NCI-H128 (cell line): ENCODE results near the gene EML1.

Experiments
- DNase-seq: peaks from one replicate; lab custom pipeline; 2025; ENCODE audit not compliant: unreplicated experiment; lab: John Stamatoyannopoulos, UW

EML1 gene

GRCh38 chr14:99821519-99822508 is 28.6 kb downstream of the EML1 start:
- peak; percentile 81 for DNase-seq

GRCh38 chr14:99822800-99823455 is 29.7 kb downstream of the EML1 start:
- no peak for DNase-seq

DNA sequence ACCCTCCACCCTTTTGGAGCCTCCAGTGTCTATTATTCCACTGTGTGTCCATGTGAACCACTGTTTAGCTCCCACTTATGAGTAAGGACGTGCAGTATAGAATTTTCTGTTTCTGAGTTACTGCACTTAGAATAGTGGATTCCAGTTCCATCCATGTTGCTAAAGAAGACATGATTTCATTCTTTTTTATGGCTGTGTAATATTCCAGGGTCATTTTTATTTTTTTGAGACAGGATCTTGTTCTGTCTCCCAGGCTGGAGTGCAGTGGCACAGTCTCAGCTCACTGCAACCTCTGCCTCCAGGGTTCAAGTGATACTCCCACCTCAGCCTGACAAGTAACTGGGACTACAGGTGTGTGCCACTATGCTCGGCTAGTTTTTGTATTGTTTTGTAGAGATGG is 31.6 kb downstream of the EML1 start:
- no peak for DNase-seq

DNA sequence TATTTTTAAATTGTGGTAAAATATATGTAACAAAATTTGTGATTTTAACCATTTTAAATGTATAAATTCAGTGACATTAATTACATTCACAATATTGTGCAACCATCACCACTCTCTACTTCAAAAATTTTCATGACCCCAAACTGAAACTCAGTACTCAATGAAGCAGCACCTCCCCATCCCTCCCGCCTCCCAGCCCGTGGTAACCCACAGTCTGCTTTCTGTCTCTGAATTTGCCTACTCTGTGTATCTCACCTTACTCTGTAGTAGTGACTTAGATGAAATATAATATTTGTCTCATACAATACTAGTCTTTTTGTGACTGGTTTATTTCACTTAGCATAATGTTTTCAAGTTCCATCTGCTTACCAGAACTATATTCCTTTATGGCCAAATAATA is 36.2 kb downstream of the EML1 start:
- DNase-seq: no peak

- no peak for DNase-seq
These were observed 38.1 kb downstream of the EML1 start for GRCh38 chr14:99831303-99831702.

DNA sequence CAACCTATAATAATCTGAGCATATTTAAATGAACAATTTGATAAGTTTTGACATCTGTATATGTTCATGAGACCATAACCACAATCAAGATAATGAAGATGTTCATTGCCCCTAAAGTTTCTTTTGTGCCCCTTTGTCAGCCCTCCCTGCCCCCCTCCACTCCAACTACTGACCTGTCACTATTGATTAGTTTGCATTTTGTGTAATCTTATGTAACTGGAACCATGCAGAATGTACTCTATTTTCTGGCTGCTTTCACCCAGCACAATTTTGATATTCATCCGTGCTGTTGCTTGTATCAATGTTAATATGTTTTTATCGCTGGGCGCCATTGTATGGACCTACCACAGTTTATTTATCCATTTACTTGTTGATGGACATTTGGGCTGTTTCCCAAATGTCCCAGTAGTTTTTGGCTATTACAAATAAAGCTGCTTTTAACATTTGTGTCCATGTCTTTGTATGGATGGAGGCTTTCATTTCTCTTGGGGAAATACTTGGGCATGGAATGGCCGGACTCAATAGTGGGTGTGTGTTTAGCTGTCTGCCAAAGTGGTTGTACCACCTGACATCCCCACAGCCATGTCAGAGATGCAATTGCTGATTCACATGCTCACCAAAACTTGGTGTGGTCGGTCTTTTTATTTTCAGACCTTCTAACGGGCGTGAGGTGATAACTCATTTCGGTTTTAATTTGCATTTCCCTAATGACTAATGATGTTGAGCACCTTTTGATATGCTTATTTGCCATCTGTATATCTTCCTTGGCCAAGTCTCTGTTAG is 38.9 kb downstream of the EML1 start:
- no peak for DNase-seq

DNA sequence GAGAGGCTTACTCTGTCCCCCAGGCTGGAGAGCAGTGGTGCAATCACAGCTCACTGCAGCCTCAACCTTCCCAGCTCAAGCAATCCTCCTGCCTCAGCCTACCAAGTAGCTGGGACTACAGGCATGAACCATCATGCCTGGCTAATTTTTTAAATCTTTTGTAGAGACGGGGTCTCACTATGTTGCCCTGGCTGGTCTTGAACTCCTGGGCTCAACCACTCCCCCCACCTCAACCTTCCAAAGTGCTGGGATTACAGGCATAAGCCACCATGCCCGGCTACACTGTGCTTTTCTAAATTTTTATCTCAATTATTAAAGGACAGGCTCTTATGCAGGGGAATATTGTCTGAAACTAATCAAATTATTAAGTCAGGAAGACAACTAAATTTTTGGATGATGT is 44.6 kb downstream of the EML1 start:
- no peak for DNase-seq

DNA sequence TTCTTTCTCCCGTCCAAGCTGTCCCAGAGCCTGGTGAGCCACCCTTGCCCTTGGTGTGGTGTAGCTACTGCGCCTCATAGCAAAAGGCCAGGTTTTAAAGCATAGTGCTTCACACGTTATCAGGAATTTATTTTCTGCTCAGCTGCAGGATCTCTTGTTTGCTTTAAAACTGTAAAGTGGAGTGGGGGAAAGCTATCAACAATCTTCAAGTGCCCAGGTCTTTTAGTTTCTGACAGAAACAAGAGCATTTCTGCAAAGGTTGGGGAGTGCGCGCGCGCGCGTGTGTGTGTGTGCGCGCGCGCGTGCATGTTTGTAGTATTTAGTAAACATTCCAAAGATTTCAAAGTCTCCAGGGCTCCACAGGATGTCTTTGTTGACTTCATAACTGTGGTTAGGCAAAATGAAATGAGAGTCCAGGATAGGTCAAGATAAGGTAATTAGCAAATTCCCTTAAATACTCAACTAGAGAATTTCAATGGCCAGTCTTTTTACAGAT is 45.5 kb downstream of the EML1 start:
- DNase-seq: peak; percentile 29

DNA sequence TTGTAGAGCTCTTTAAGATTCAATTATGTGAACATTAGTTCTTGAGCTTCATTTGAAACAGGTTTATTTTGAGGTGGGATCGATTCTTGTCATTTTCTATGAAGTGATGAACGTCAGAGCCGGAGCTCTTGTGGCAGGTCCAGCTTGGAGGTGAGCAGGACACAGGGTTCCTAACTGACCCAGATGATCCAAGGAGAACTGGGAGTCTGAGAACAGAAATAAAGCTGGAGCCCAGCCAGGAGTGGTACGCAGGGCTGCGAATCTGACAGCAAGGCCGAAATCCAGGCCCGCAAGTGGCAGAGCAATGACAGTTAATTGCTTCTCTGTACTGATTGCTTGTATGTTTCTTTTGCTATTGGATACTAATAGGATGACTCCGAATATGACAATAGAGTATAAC is 46.5 kb downstream of the EML1 start:
- DNase-seq: no peak

- DNase-seq: no peak
These were observed 47.1 kb downstream of the EML1 start for GRCh38 chr14:99840265-99840664.

- no peak for DNase-seq
These were observed 47.6 kb downstream of the EML1 start for GRCh38 chr14:99840774-99841305.

DNA sequence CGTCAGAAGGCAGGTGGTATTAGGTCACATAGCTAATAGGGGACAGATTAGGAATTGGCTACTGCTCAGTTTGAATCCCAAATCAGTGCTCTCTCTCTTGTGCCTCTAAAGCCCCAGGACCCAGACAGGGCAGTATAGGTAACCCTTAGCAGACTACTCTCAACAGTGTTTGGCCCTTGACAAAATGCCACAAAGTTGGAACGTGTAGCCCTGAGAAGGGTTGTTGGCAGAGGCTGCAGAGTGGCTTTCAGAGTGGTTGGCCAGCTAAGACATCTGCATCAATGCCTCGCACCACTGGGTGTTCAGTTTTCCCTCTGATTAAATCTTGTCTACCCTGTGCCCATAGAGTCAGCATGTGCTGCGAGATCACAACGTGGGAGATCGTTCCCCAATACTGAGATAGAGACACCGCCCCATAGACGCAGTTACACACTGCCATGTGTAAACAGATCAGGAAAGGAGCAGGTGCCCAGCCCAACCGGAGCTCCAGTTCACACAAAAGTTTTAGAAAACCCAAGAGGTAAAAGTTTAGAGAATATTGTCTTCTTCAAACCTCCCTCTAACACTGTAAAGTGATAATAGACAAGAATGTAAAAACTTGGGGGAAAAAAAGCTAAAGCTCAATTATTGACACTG is 48.3 kb downstream of the EML1 start:
- no peak for DNase-seq

DNA sequence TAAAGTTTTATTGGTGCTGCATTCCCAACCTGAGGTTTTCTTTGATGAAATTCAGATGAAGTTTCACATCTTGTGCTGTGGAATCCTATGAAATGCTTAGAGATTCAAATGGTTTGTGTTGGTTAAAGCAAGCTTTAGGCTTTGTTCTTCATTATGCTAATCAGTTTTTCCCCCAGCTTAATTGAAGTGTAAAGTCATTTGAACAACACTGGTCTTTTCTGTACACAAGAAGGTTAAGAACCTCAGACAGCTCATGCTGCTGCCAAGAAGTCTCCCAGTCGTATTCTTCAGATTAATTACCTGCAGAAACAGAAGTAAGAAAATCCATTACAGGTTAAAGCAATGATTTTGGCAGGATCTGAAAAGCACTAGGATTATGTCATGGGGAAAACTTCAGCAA is 48.9 kb downstream of the EML1 start:
- no peak for DNase-seq

DNA sequence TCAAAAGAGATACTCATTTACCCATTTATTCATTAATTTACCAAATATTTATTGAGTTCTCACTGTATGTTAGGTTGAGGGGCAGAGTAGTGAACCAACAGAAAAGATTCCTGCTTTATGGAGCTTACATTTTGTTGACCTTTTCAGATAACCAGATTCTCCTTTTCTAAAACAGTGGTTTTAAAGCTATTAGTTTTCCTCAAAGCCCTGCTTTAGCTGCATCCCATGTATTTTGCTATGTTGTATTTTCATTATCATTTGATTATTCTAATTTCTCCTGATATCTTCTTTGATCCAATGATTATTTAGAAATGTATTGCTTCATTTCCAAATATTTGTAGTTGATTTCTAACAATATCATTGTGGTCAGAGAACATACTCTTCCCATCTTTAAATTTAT is 53.6 kb downstream of the EML1 start:
- no peak for DNase-seq

- no peak for DNase-seq
These were observed 57.5 kb downstream of the EML1 start for GRCh38 chr14:99850709-99851108.

DNA sequence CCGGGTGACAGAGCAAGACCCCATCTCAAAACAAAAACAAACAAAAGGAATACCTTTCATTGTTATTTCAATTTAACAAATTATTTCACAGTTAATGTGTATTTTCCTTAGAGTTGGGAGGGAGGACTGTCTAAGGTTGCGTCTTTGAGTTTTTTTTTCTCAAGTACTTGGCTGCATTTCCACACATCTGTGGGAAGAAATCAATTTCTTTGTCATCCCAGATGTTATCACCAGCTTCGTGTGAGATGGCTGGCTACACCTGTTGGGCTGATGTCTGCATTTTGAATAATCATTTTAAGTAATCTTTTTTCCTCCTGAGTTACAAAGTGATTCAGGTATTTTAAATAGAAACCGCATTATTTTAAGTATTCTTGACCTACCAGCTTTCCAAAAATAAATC is 59.4 kb downstream of the EML1 start:
- no peak for DNase-seq

GRCh38 chr14:99853206-99853605 is 60.0 kb downstream of the EML1 start:
- no peak for DNase-seq

DNA sequence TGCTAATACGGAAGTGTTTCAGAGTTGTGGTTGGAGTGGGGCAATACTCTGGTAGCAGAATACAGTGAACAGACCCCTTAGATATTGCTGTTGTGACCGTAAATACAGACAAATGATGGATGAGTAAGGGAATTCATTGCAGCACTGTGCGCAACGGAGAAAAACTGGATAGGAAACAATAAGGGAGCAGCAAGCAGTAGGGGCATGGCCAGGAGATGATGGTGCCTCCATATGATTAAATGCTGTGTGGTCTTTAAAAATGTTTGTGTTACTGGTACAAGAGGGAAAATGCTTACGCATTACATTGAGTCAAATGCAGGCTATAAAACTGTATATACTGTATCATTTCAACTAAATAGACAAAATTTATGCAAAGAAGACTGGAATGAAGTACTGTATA is 61.6 kb downstream of the EML1 start:
- no peak for DNase-seq

- DNase-seq: no peak
These were observed 62.1 kb downstream of the EML1 start for GRCh38 chr14:99855271-99855670.

DNA sequence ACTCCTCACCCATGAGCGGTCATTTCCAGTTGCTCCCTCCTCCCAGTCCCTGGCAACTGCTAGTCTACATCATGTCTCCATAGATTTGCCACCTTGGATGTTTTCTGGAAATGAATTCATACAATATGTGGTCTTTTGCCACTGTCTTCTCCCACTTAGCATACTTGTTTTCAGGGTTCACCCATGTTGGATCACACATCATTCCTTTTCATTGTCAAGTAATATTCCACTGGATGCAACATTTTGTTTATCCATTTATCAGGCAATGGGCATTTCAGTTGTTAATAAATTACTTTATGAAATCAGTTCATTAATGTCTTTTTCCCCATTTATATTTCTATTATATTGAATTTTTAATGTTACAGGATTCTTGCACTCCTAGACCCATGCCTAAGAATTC is 64.3 kb downstream of the EML1 start:
- DNase-seq: no peak

DNA sequence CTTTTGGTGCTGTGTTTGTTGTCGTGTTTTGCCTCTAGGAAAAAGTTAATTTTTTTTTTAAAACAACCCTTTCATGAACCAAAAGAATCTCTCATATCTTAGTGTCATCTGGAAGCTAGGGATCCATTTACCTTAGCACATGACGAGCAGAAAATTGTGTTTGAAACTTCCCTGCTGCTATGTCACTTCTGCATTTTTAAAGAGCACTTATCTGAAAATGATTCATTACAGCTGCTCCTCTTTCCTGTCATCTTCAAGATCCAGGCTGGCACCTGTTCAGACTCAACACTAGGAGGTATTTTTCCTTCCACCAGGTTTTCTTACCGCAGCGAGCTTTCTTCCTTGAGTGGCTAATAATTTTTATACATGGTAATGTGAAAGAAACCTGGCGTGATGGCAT is 67.0 kb downstream of the EML1 start:
- DNase-seq: no peak
